Smooth muscle cell (in vitro differentiated cells): ENCODE data around the gene SLC4A9. TPM values are rescaled to one million over a fixed set of nuclear protein-coding genes. Genes with fewer than 3 reads are reported as not detected.

Experiments used
- DNase-seq: peaks from one replicate; lab custom pipeline; 2025; ENCODE audit not compliant: unreplicated experiment; lab: John Stamatoyannopoulos, UW
- H2AFZ ChIP-seq: fragments of 200-600 bp; sonication (generic); 2 replicates; pipeline ENCODE4 v1.6.0; 2016; ENCODE audit warnings: antibody characterized with exemption, low read depth, mild to moderate bottlenecking
- H3F3A ChIP-seq: fragments of 200-600 bp; sonication (generic); 2 replicates; pipeline ENCODE4 v1.6.0; 2017; ENCODE audit warnings: antibody characterized with exemption, low read depth
- H3K27ac ChIP-seq: fragments of 200-600 bp; sonication (generic); 2 replicates; pipeline ENCODE4 v1.5.1; 2016; ENCODE audit warnings: low read depth, mild to moderate bottlenecking
- H3K27me3 ChIP-seq: fragments of 200-600 bp; sonication (generic); 2 replicates; pipeline ENCODE4 v1.6.1; 2016; ENCODE audit warnings: low read depth, mild to moderate bottlenecking
- H3K36me3 ChIP-seq: fragments of 200-600 bp; sonication (generic); 2 replicates; pipeline ENCODE4 v1.5.1; 2016; ENCODE audit warnings: low read depth
- H3K4me1 ChIP-seq: fragments of 200-600 bp; sonication (generic); 2 replicates; pipeline ENCODE4 v1.5.1; 2016; ENCODE audit warnings: low read depth
- H3K4me2 ChIP-seq: fragments of 200-600 bp; sonication (generic); 2 replicates; pipeline ENCODE4 v1.6.0; 2016; ENCODE audit warnings: mild to moderate bottlenecking
- H3K4me3 ChIP-seq: fragments of 200-600 bp; sonication (generic); 2 replicates; pipeline ENCODE4 v1.5.1; 2016; ENCODE audit warnings: mild to moderate bottlenecking
- H3K79me2 ChIP-seq: fragments of 200-600 bp; sonication (generic); 2 replicates; pipeline ENCODE4 v1.6.0; 2016; ENCODE audit warnings: low read depth, mild to moderate bottlenecking
- H3K9ac ChIP-seq: fragments of 200-600 bp; sonication (generic); 2 replicates; pipeline ENCODE4 v1.6.0; 2016; ENCODE audit warnings: low read depth
- H3K9me3 ChIP-seq: fragments of 200-600 bp; sonication (generic); replicated peaks from 2 replicates; pipeline ENCODE4 v1.5.1; 2016; ENCODE audit warnings: low read depth
- H4K20me1 ChIP-seq: fragments of 200-600 bp; sonication (generic); 2 replicates; pipeline ENCODE4 v1.6.0; 2016; ENCODE audit warnings: low read depth
- CTCF ChIP-seq: fragments of 200-600 bp; sonication (generic); IDR thresholded peaks from 2 replicates; pipeline ENCODE4 v1.5.1; 2017; ENCODE audit warnings: borderline replicate concordance, mild to moderate bottlenecking, antibody characterized with exemption; ENCODE audit not compliant: insufficient read depth, poor library complexity, severe bottlenecking
- WGBS: methylation state at CpG from one replicate; pipeline ENCODE4 v1.1.7; 2016; ENCODE audit warnings: low lambda C conversion rate; 5-methylcytosine and 5-hydroxymethylcytosine counted together
- polyA plus RNA-seq: library from polyadenylated mRNA; unstranded; fragments of >200 nt; fragmentation: Nextera tagmentation; extraction: Ambion mirVana; gene quantifications from 2 replicates; pipeline ENCODE4 v1.2.1, GENCODE V29; 2016
- total RNA-seq: library from RNA; depleted of rRNA; stranded (reverse); fragments of >200 nt; gene quantifications from 2 replicates; pipeline ENCODE4 v1.2.3, GENCODE V29; 2014

The SLC4A9 gene
- total and polyA plus RNA-seq, 2 experiments from 2014 or later: not detected

DNA sequence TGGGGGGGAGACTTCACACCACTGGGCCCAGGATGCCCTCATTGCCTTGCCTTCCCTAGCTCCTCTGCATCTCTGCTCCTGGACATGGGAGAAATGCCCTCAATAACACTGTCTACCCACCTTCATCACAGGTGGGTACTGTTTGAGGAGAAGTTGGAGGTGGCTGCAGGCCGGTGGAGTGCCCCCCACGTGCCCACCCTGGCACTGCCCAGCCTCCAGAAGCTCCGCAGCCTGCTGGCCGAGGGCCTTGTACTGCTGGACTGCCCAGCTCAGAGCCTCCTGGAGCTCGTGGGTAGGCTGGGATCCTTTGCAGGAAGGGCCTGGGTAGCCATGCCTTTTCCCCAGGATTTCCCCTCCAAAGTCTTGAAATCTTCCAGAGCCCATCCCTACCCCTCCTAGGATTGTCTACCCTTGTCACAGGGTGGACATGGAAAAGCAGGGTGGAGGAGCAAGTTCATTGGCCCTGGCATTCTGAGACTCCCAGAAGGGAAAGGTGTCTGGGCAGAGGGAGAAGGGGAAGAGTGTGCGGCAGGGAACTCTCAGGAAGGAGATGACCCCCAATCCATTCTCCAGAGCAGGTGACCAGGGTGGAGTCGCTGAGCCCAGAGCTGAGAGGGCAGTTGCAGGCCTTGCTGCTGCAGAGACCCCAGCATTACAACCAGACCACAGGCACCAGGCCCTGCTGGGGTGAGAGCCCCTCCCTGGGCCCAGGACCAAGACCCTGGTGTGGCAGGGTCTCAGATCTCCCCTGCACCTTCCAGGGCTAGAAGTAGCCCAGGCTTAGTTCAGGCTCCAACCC lies 886 bp downstream of the SLC4A9 start:
- no peak for DNase-seq
- TF ChIP-seq CTCF: no peak
- no peaks in the 10 kb centered on the region for H3K36me3 ChIP-seq
- H3F3A ChIP-seq: no peaks in the 10 kb centered on the region
- no peak overlapping the region for H3K9ac ChIP-seq
- H3K4me2 ChIP-seq: no peak overlapping the region
- H2AFZ ChIP-seq: no peak overlapping the region
- no peak overlapping the region for H3K27ac ChIP-seq
- no peaks in the 10 kb centered on the region for H3K4me1 ChIP-seq
- H3K27me3 ChIP-seq: no peaks in the 10 kb centered on the region
- 76% methylated on average over 7 of the region's 7 CpGs for WGBS
- no peaks in the 10 kb centered on the region for H3K79me2 ChIP-seq
- no peaks in the 10 kb centered on the region for H3K9me3 ChIP-seq
- H3K4me3 ChIP-seq: no peak overlapping the region
- H4K20me1 ChIP-seq: no peaks in the 10 kb centered on the region

DNA sequence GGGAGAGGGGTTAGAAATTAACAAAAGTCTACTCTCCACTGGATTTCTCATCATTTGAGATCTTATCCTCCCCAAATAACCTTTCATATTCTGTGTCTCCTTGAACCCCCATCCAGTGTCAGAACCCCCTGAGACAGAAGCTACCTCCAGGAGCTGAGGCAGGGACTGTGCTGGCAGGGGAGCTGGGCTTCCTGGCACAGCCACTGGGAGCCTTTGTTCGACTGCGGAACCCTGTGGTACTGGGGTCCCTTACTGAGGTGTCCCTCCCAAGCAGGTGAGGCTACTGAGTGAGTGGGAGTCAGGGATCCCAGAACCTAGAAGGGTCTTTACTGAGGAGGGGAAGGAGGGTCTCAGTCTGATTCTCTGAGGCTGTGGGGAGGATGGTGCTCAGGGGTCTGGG lies 1.9 kb downstream of the SLC4A9 start:
- DNase-seq: no peak
- Histone ChIP-seq H3K4me1 (no peaks in the 10 kb centered on the region), H3K27ac (no peak overlapping the region), H2AFZ (no peak overlapping the region), H3K79me2 (no peaks in the 10 kb centered on the region), H3K27me3 (no peaks in the 10 kb centered on the region), H3K4me3 (no peak overlapping the region), H3K36me3 (no peaks in the 10 kb centered on the region), H4K20me1 (no peaks in the 10 kb centered on the region), H3F3A (no peaks in the 10 kb centered on the region), H3K9me3 (no peaks in the 10 kb centered on the region), H3K9ac (no peak overlapping the region), H3K4me2 (no peak overlapping the region)
- no peak for TF ChIP-seq CTCF
- WGBS: 88% methylated on average over 2 of the region's 2 CpGs

DNA sequence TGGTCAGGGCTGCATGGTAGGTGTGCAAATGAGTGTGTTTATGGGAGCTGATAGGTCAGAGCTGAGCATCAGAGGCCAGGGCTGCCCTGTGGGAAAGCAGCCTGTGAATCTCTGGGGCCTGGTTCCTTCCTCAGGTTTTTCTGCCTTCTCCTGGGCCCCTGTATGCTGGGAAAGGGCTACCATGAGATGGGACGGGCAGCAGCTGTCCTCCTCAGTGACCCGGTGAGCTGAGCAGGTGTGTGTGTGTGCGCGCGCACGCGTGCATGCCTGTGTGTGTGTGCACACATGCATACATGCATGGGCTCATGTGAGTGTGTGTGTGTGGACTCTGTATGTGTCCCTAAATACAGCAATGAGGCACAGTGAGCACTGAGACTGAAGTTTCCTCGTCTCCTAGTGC lies 2.3 kb downstream of the SLC4A9 start:
- TF ChIP-seq CTCF: no peak

More for the DNA sequence above, 2.3 kb downstream of the SLC4A9 start:
- Histone ChIP-seq H3K79me2 (no peaks in the 10 kb centered on the region), H2AFZ (no peak overlapping the region), H4K20me1 (no peaks in the 10 kb centered on the region), H3K4me1 (no peaks in the 10 kb centered on the region), H3K27me3 (no peaks in the 10 kb centered on the region), H3K4me3 (no peak overlapping the region), H3K36me3 (no peaks in the 10 kb centered on the region), H3K9me3 (no peaks in the 10 kb centered on the region), H3K27ac (no peak overlapping the region), H3K4me2 (no peak overlapping the region), H3K9ac (no peak overlapping the region), H3F3A (no peaks in the 10 kb centered on the region)
- 89% methylated on average over 8 of the region's 8 CpGs for WGBS
- DNase-seq: no peak
